ENCODE results near the gene CEL.

CEL gene

GRCh38 chr9:133113949-133114885 lies 52.4 kb downstream of the CEL start:
- FAIRE-seq: no peak

DNA sequence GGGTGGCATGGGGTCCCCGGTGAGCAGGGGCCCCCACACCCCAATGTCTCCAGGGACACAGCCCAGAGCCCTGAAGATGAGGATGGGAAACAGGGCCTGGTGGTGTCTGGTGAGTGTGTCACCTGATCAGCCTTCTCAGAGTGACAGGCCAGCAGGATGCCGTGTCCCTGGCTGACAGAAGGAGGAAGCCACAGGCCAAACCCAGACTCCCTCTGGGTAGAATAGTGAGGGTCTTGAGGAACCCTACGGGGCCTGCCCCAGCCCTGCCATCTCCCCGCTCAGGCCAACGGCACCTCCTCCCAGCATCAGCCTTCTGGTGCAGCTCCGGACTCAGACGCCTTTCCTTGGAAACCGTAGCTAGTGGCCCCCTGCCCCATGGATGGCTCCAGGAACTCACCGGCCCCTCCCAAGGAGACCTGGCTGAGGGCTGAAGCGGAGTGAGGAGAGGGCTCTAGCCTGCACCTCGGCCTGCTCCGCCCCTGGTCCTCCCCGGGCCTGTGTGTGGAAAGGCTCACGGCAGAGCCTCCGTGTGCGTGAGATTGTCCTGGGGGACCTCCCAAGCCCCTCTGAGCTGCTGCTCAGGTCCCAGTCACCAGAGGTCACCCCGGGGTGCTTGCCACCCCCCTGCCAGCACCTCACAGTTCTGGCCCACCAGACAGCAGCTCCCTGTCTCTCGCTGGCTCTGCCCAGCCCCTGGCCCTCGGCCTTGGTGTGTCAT lies 53.3 kb downstream of the CEL start:
- DNase-seq (ENCODE audit: insufficient read length, low spot score): no peak

More at GRCh38 chr9:133113949-133114885, 52.4 kb downstream of the CEL start:
- DNase-seq (ENCODE audit: insufficient read length, low spot score): no peak

DNA sequence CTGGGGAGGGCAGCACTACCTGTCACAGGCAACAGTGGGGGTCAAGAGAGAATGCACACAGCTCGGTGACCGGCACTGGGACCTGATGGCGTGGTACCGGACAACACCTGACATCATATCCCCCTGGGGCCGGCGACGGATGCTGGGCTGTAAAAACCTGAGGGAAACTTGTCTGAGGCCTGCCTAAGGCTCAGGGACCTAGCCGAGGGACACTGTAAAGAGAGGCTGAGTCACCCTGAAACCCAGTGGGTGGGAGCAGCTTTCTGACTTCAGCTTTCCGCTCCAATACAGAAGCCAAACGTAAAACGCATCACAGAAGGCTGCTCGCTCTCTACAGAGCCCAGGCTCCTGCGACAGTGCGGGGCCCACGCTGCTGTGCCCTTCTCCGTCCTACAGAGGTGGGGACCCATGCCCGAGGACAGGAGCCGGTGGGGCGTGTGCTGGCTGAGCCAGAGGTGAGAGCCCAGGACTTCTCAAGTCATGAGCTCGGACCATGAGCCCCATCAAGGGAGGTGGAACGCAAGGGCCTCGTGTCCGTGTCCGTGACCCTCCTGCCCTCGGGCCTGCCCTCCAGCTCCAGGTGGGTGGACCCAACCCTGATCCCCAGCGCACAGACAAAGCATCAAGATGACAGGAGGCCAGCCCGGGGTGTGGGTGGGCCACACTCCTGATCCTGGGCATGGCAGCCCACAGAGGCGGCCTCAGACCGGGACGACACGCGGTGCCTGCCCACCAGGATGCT lies 54.0 kb downstream of the CEL start:
- FAIRE-seq: no peak
- no peak for DNase-seq (ENCODE audit: insufficient read length, low spot score)

More for the DNA sequence above, 53.3 kb downstream of the CEL start:
- no peak for FAIRE-seq

DNA sequence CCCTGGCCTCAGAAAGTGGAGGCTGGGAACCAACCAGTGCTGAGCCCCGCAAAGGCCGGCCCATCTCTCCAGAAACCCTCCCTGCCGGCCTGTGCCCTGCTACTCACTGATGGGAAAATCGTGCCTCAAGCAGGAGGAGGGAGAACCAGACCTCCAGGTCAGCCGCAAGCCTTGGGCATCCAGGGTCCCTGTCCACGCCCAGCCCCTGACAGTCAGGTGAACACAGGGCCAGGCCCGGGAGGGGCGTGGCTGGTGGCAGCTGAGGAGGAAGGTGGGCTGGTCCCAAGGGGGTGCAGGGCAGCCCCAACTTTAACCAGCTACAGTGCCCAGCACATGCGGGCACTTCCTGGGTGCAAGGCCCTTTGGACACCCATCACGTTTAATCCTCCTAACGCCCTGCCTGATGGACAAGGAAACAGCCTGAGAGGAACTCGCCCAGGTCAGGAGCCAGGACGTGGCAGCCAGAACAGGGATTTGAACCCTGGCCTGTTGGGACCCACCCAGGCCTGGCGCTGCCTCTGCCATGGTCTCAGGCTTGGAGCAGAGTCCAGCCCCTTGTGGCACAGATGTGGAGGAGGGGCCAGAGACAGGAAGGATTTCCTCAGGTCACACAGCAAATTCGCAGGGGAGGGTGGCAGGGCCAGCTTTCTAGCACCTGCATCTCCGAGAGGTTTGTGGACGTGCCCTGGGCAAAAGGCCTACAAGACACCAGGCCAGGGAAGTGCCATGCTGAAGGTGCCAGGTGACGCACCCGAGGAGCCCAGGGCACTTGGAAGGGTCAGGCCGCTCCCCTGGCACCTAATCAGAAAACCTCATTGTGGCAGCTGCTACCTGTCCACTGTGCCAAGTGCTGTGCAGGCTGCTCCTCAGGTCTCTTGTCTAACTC lies 54.8 kb downstream of the CEL start:
- DNase-seq (ENCODE audit: insufficient read length, low spot score) (no peak), FAIRE-seq (no peak)

- no peak for DNase-seq (ENCODE audit: insufficient read length, low spot score)
Measured at GRCh38 chr9:133117271-133118178, 55.7 kb downstream of the CEL start.

DNA sequence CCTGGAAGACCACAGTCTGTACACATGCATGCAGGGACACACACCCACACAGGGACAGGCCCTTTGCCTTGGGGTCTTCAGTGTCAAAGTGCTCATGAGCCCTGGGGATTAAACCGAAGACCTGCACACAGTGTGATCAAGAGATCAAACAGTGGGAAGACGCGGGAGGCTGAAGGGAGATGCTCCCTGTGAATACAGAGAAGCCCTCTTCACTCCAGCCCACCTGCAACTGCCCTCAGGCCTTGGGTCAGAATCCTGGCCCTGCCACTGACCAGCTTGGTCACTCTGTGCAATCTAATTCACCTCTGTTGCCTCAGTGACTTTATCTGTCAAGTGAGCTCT lies 56.4 kb downstream of the CEL start:
- FAIRE-seq (no peak), DNase-seq (ENCODE audit: insufficient read length, low spot score) (no peak)

More at GRCh38 chr9:133117271-133118178, 55.7 kb downstream of the CEL start:
- no peak for FAIRE-seq

- no peak for FAIRE-seq
- DNase-seq (ENCODE audit: insufficient read length, low spot score): no peak
Measured at GRCh38 chr9:133118568-133118967, 56.8 kb downstream of the CEL start.

DNA sequence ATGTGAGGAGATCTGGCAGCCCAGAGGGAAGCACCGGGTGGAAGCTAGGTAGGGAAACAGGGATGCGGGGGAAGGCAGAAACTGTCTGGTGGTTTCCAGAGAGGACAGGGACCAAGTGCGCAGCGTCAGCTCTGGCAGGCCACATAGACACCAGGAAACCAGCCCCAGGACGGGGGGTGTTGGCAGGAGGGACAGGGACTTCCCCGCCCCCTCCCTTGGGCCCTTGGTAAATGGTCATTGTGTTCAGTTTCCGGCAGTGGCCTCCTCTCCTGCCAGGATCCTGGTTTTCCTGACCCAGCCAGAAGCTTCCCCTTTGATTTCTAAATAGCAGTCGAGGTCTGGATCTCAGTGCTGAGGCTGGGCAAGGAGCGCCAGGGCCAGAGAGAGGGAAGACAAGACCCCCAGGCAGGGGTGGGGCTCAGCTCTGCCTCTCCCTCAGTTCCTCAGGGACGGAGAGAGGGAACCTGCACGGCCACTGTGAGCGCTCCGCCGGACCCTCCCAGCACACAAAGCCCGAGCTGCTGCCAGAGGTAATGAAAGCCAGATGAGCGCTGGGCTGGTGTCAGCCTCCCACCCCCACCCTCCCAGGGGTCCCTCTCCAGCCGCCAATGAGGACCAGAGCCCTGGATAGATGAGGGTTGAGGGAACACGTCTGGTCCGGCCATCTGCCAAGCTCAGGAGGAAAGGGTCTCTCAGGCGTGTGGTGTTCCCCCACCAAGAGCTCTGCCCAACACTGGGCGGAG lies 57.5 kb downstream of the CEL start:
- DNase-seq (ENCODE audit: insufficient read length, low spot score) (no peak), FAIRE-seq (no peak)

DNA sequence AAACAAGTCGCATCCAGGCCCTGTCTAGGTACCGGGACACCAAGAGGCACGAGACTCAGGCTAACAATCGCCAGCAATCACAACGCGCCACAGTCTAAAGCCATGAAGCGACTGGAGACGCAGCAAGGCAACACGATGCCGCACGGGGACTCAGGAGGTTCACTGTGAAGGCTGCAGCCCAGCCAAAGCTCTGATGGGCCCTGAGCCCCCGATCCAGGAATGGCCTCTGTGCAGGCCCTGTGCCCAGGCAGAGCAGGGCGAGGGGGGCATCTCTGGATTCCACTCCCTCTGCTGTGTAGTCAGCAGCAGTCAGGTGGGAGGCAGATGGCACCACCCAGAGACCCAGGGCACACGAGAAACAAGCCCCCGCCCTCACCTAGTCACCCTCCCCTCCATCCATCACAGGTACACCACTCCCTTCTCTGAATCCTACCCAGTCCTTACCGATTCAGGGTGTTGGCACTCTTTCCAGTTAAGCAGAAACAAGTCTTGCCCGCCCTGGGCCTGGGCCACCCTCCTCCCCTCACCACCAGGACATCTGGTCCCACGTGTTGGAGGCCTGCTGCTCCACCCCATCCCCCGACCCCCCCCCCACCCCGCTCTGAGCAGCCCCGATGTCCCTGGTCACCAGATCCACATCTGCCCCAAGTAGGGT lies 58.2 kb downstream of the CEL start:
- DNase-seq (ENCODE audit: insufficient read length, low spot score): no peak
- FAIRE-seq: no peak

GRCh38 chr9:133120501-133121197 lies 58.9 kb downstream of the CEL start:
- FAIRE-seq: no peak
- DNase-seq (ENCODE audit: insufficient read length, low spot score): no peak

Data from HTR-8/SVneo (cell line).